ENCODE measurements around the gene QRSL1. TPM values are rescaled to one million over a fixed set of nuclear protein-coding genes. Genes with fewer than 3 reads are reported as not detected.

Gene QRSL1
- total and polyA plus RNA-seq, 7 donors: 14.8 to 27.2 (median 20.2) TPM

DNA sequence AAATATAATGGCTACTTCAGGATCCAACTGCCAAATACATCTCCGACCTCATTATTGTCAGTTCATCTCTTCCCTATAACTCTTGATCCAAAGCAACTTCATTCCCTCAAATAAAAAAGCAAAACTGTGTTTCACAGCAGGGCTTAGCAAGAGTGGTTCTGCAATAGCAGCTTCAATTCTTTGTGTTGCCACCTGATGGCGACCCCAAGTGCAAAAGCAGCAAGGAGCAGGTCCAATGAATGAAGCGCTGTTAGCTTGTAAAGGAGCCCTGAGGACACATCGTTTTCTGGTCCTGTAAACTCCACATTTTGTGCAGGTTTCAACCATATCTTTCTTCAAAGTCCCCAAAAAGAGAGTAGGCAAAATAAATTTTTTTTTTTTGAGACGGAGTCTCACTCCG lies 19.7 kb upstream of the QRSL1 start:
- H3K27ac ChIP-seq: no peak overlapping the region
- ATAC-seq (peak in 1 of 4 donors; percentile 50), DNase-seq (no peak)
- H3K4me3 ChIP-seq: no peak overlapping the region
- peaks cover 10% of the 10 kb centered on the region for H3K4me1 ChIP-seq
- H3K27me3 ChIP-seq (ENCODE audit: insufficient read depth in 3 of 3, low read length in 2 of 3): no peaks in the 10 kb centered on the region
- intact Hi-C loops (cut with DNase I): loop anchor here (2.0 to 10.0 kb wide), 2 partner anchors 369 to 375 kb away; no protein-coding TSS in a partner anchor
- no peaks in the 10 kb centered on the region for H3K9me3 ChIP-seq
- WGBS, 3 donors: 76 to 82% (median 79%) methylated on average over 6 of the region's 6 CpGs
- peaks cover 2 to 9% of the 10 kb centered on the region in 2 donors for H3K36me3 ChIP-seq (ENCODE audit: insufficient read depth in 1 of 2, low read depth in 1 of 2)
- TF ChIP-seq, protein P1, sequence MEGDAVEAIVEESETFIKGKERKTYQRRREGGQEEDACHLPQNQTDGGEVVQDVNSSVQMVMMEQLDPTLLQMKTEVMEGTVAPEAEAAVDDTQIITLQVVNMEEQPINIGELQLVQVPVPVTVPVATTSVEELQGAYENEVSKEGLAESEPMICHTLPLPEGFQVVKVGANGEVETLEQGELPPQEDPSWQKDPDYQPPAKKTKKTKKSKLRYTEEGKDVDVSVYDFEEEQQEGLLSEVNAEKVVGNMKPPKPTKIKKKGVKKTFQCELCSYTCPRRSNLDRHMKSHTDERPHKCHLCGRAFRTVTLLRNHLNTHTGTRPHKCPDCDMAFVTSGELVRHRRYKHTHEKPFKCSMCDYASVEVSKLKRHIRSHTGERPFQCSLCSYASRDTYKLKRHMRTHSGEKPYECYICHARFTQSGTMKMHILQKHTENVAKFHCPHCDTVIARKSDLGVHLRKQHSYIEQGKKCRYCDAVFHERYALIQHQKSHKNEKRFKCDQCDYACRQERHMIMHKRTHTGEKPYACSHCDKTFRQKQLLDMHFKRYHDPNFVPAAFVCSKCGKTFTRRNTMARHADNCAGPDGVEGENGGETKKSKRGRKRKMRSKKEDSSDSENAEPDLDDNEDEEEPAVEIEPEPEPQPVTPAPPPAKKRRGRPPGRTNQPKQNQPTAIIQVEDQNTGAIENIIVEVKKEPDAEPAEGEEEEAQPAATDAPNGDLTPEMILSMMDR (IDR thresholded peaks at IDR 0.05): peak; percentile 18

GRCh38 chr6:106611030-106611429 lies 18.3 kb upstream of the QRSL1 start:
- intact Hi-C loops (cut with DNase I): no loop called here
- peak; percentile 47 to 86 (median 76) for ATAC-seq
- H3K27me3 ChIP-seq (ENCODE audit: insufficient read depth in 3 of 3, low read length in 2 of 3): no peaks in the 10 kb centered on the region
- no peak overlapping the region for H3K27ac ChIP-seq
- H3K36me3 ChIP-seq (ENCODE audit: insufficient read depth in 1 of 2, low read depth in 1 of 2): peaks cover 2 to 9% of the 10 kb centered on the region in 2 donors
- H3K4me1 ChIP-seq: peaks cover 10% of the 10 kb centered on the region
- TF ChIP-seq, protein P1 (IDR thresholded peaks at IDR 0.05): no peak
- WGBS, 3 donors: 51 to 66% (median 59%) methylated on average over 2 of the region's 2 CpGs
- no peak for DNase-seq
- no peaks in the 10 kb centered on the region for H3K9me3 ChIP-seq
- H3K4me3 ChIP-seq: no peak overlapping the region

GRCh38 chr6:106612671-106613416 lies 16.5 kb upstream of the QRSL1 start:
- WGBS, 3 donors: 93 to 97% (median 96%) methylated on average over 9 of the region's 9 CpGs
- peaks cover 6 to 22% of the 10 kb centered on the region in 2 donors for H3K36me3 ChIP-seq (ENCODE audit: insufficient read depth in 1 of 2, low read depth in 1 of 2)
- no peak for DNase-seq
- H3K27ac ChIP-seq: no peak overlapping the region
- H3K4me1 ChIP-seq: peaks cover 10% of the 10 kb centered on the region
- no peaks in the 10 kb centered on the region for H3K27me3 ChIP-seq (ENCODE audit: insufficient read depth in 3 of 3, low read length in 2 of 3)
- H3K9me3 ChIP-seq: no peaks in the 10 kb centered on the region
- no peak for ATAC-seq
- H3K4me3 ChIP-seq: no peak overlapping the region
- intact Hi-C loops (cut with DNase I): no loop called here
- TF ChIP-seq, protein P1 (IDR thresholded peaks at IDR 0.05): no peak

DNA sequence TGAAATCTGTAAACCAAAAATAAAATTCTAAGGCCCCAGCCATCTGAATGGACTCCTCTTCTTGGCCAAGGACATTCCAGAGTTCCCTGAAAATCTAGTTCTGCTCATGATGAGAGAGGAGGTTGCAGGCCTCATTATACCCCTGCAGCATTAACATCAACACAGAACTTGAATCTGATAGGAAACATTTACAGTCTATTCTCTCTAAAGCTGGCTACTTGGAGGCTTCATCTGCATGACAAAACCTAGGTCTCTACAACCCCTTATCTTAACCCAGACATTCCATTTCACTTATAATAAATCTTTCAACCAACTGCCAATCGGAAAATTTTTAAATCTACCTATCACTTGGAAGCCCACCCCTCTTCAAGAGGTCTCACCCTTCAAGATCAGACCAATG lies 15.8 kb upstream of the QRSL1 start:
- TF ChIP-seq, protein P1 (IDR thresholded peaks at IDR 0.05): no peak
- no peaks in the 10 kb centered on the region for H3K27me3 ChIP-seq (ENCODE audit: insufficient read depth in 3 of 3, low read length in 2 of 3)
- no peak overlapping the region for H3K27ac ChIP-seq
- H3K9me3 ChIP-seq: no peaks in the 10 kb centered on the region
- 90 to 100% (median 97%) methylated on average over 1 of the region's 1 CpG for WGBS, 3 donors
- DNase-seq (no peak), ATAC-seq (no peak)
- peaks cover 6 to 28% of the 10 kb centered on the region in 2 donors for H3K36me3 ChIP-seq (ENCODE audit: insufficient read depth in 1 of 2, low read depth in 1 of 2)
- H3K4me1 ChIP-seq: peaks cover 10% of the 10 kb centered on the region
- H3K4me3 ChIP-seq: no peak overlapping the region
- intact Hi-C loops (cut with DNase I): no loop called here

Data from psoas muscle (tissue), 8 donors.